Left colon (tissue), 2 donors: ENCODE measurements around the gene NXNL1. TPM values are rescaled to one million over a fixed set of nuclear protein-coding genes. Genes with fewer than 3 reads are reported as not detected.
"Not testable (repeated sequence)": the region's sequence is repeated elsewhere in the genome, so short reads cannot be mapped to it uniquely, and the experiment has no call there.

Source experiments
- ATAC-seq: fragments of 200-7000 bp; cut with Tn5 transposase; one replicate; pipeline ENCODE4 v1.9.1; 2020; ENCODE audit warnings: mild to moderate bottlenecking, moderate library complexity
- DNase-seq, 2 donors: peaks; one replicate each; pipeline ENCODE4 v3.0.0-alpha.2; 2020
- intact Hi-C, 2 donors: fragments of 100-400 bp; cut with DNase I in 1 of 2; cut with micrococcal nuclease in 1 of 2; formaldehyde crosslinking; loops; one replicate each; pipeline versions ENCODE4 v1.11.2 to v1.14.0; 2022; cut with DNase I, micrococcal nuclease
- long read RNA-seq: library from polyadenylated mRNA; unstranded; transcript quantifications from one replicate; pipeline ENCODE4 v2.0.0, GENCODE V29; 2021
- total RNA-seq, 2 donors: library from RNA; stranded (reverse); fragmentation: NEBNext Ultra II Directional; extraction: Animal tissue kit (Norgen Biotek cat#: 25700); gene quantifications; one replicate each; pipeline ENCODE4 v1.2.1, GENCODE V29; 2021
- donor health status: DM: no; HTN: no; CAD: no.
- donor health status: DM: yes; HTN: yes; CAD: no.

NXNL1 gene, protein sequence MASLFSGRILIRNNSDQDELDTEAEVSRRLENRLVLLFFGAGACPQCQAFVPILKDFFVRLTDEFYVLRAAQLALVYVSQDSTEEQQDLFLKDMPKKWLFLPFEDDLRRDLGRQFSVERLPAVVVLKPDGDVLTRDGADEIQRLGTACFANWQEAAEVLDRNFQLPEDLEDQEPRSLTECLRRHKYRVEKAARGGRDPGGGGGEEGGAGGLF
- total RNA-seq: not detected
- long read RNA-seq: 0 reads

DNA sequence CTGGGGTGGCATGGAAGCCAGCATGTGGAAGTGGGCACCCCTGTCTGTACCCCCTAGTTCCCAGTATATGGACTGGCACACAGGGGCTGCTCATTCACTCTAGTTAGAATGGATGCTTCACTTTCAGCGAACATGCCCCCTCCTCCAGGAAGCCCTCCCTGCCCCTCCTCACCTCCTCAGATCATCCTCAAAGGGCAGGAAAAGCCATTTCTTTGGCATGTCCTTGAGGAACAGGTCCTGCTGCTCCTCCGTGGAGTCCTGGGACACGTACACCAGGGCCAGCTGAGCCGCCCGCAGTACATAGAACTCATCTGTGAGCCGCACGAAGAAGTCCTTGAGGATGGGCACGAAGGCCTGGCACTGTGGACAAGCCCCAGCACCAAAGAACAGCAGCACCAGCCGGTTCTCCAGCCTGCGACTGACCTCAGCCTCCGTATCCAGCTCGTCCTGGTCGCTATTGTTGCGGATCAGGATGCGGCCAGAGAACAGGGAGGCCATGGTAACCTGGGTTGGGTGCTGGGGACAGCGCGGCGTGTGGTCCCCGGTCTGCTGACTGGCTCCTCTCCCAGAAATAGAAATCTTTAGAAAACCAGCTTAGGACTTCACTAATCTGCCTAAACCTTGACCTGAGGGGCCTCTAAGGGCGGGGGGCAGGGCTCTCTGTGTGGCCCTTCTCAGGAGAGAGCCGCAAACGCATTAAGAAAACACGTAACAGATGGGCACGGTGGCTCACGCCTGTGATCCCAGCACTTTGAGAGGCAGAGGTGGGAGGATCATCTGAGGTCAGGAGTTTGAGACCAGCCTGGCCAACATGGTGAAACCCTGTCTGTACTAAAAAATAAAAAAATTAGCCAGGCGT, at the start of gene NXNL1:
Gene NXNL1 (minus strand): TSS at position 555 of the 859 bp plus-strand sequence. CDS start 57 bp downstream, at position 498.
- intact Hi-C loops: loop anchor here in 1 of 2 donors (10.0 kb wide), 1 partner anchor 66 kb away; the partner anchor contains the start of gene CCDC194
- no peak for ATAC-seq
- DNase-seq: no peak

DNA sequence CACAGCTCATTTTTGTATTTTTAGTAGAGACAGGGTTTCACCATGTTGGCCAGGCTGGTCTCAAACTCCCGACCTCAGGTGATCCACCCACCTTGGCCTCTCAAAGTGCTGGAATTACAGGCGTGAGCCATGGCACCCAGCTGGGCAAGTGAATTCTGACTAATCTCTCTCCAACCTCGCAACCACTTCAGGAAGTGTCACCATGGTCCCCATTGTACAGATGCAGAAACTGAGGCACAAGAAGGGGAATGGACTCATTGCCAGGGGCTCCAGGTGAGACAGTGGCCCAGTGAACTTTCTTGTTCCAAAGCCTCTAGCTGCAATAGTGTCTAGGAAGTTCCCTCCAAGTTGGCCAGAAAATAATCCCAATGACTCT, 47.8 kb upstream of the NXNL1 start:
- intact Hi-C loops, ATAC-seq, DNase-seq: not testable (repeated sequence)

DNA sequence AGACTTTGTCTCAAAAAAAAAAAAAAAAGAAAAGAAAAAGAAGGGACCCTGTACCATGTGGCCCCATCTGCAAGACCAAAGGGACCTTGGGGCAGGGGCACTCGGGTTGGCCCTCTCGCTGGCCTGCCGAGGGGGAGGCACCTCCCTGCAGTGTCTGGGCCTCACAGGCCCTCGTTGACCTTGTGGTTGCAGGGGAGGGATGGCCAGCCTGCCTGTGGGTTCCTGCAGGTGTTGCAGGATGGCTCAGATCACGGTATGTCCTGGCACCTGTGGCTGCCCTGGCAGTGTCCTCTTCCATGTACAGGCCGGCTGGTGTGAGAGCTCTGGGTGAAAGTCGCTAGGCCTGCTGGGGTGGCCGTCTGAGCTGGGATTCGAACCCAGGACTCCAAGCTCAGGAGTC, 46.0 kb upstream of the NXNL1 start:
- intact Hi-C loops: no loop called here
- ATAC-seq: no peak
- no peak for DNase-seq

DNA sequence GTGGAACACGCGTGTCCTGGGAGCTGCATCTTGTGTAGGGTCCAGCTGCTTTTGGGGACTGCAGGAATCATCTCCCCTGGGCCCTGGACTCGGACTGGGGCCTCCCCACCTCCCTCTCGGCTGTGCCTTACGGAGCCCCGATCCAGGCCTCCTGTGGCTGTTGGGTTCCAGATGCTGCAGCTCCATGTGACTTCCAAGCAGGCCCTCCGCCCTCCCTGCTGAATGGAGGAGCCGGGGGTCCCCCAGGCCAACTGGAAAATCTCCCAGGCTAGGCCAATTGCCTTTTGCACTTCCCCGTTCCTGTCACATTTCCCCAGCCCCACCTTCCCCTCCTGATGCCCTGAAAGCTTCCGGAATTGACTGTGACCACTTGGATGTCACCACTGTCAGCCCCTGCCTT, 44.5 kb upstream of the NXNL1 start:
- no peak for ATAC-seq
- intact Hi-C loops: no loop called here
- no peak for DNase-seq

DNA sequence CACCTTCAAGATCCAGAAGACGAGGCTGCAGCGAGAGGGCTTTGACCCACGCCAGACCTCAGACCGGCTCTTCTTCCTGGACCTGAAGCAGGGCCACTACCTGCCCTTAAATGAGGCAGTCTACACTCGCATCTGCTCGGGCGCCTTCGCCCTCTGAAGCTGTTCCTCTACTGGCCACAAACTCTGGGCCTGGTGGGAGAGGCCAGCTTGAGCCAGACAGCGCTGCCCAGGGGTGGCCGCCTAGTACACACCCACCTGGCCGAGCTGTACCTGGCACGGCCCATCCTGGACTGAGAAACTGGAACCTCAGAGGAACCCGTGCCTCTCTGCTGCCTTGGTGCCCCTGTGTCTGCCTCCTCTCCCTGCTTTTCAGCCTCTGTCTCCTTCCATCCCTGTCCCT, 43.7 kb upstream of the NXNL1 start:
- intact Hi-C loops: no loop called here
- DNase-seq (no peak), ATAC-seq (peak; percentile 6)

DNA sequence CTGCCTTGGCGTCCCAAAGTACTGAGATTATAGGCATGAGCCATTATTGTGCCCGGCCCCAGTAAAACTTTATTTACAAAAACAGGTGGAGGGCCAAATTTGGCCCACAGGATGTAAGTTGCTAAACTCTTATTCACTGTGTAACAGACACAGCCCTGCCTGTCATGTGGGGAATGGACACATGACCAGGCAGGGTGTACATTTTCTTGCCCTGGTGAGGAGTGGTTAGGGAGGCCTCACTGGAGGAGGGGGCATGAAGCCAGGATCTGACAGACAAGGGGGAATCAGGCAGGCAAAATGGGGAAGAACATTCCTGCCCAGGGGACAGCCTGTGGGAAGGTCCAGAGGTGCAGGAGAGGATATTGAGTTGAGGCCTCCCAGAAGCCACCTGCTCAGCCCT, 43.3 kb upstream of the NXNL1 start:
- ATAC-seq (no peak), DNase-seq (no peak)
- intact Hi-C loops: no loop called here

DNA sequence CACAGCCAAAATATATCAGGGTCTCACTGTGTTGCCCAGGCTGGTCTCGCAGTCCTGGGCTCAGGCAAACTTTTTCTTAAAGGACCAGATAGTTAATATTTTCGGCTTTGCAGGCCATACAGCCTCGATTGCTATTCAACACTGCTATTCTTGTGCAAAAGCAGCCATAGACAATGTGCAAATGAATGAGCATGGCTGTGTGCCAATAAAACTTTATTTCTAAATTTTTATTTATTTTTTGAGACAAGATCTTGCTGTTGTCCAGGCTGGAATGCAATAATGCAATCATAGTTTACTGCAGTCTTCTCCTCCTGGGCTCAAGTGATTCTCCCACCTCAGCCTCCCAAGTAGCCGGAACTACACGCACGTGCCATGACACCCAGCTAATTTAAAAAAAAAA, 42.5 kb upstream of the NXNL1 start:
- DNase-seq (no peak), ATAC-seq (no peak)
- intact Hi-C loops: no loop called here

DNA sequence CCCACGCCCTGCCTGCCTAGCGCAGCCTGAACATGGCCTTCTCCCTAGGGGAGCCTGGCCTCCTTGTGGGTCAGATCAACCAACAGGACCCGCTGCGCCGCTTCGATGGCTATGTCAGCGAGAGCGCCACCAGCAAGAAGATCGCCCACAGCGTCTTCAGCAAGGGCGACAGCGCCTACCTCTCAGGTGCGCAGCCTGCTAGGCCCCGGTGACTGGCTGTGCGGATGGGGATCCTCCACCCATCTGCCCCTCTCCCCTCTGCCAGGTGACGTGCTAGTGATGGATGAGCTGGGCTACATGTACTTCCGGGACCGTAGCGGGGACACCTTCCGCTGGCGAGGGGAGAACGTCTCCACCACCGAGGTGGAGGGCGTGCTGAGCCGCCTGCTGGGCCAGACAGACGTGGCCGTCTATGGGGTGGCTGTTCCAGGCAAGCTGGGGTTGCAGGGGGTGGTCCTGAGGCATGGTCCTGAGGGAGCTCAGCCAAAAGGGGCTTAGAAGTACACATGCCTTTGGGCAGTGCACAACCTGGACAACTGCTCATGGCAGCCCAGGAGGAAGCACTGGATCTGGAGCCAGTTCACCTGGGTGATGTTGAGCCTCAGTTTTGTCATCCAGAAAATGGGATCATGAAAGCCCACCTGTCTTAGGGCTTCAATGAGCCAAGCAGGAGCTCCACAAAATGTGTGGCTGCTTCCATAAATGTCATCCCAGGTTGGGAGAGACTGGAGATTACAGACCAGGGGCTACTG, 39.9 kb upstream of the NXNL1 start:
- DNase-seq (no peak), ATAC-seq (no peak)
- intact Hi-C loops: no loop called here

DNA sequence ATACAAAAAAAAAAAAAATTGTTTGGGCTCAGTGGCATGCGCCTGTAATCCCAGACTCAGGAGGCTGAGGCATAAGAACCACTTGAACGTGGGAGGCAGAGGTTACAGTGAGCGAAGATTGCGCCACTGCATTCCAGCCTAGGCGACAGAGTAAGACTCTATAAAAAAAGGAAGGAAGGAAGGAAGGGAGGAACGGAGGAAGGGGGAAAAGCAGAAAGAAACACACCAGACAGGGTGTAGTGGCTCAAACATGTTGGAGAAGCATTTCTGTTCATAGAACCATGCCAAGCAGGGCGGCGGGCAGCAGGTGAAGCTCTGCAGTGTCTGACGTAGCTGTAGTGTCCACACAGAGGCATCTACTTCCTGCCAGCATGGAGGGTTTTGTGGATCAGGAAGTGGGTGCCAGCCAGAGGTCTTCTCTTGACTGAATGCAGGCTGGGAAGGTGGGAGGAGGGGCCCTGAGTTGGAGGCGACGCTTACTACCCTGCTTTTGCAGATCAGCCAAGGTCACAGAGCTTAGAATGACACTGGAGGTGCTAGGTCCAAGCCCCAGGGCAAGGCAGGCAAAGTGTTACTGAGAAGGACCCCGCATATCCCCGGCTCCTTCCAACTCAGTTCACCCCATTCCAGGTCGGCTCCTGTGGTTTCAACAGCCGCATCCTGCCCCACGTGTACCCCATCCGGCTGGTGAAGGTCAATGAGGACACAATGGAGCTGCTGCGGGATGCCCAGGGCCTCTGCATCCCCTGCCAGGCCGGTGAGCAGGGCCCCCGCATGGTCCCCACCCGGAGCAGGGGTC, 39.1 kb upstream of the NXNL1 start:
- DNase-seq (no peak), ATAC-seq (no peak)
- intact Hi-C loops: no loop called here

DNA sequence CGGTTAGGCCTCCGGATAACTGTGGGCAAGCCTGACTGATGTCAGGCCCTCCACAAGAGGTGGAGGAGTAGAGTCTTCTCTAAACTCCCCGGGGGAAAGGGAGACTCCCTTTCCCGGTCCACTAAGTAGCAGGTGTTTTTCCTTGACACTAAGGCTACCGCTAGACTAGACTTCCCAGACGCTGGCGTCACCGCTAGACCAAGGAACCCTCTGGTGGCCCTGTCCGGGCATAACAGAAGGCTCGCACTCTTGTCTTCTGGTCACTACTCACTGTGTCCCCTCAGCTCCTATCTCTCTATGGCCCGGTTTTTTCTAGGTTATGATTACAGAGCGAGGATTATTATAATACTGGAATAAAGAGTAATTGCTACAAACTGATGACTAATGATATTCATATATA, 38.3 kb upstream of the NXNL1 start:
- DNase-seq, intact Hi-C loops, ATAC-seq: not testable (repeated sequence)

DNA sequence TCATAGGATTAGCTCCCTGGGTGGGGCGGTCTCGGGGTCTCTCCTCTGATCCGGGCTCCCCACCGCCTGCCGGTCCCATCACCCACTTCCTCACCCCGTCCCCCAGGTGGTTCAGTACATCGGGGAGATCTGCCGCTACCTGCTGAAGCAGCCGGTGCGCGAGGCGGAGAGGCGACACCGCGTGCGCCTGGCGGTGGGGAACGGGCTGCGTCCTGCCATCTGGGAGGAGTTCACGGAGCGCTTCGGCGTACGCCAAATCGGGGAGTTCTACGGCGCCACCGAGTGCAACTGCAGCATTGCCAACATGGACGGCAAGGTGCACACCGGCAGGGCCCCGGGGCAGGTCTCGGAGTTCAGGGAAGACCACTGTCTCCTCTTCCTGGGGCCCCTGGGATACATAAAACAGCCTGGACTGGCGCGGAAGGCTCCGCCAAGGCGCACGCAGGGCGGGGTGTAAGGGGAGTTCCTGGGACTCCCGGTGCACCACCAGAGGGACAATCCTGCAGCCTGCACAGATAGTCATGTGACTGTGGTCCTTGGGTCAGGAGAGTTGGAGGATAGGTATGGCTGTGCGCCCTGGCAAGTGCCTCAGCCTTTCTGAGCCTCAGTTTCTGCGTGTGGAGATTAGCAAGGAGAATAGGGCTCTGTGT, 36.5 kb upstream of the NXNL1 start:
- intact Hi-C loops: no loop called here
- ATAC-seq (peak; percentile 58), DNase-seq (no peak)

DNA sequence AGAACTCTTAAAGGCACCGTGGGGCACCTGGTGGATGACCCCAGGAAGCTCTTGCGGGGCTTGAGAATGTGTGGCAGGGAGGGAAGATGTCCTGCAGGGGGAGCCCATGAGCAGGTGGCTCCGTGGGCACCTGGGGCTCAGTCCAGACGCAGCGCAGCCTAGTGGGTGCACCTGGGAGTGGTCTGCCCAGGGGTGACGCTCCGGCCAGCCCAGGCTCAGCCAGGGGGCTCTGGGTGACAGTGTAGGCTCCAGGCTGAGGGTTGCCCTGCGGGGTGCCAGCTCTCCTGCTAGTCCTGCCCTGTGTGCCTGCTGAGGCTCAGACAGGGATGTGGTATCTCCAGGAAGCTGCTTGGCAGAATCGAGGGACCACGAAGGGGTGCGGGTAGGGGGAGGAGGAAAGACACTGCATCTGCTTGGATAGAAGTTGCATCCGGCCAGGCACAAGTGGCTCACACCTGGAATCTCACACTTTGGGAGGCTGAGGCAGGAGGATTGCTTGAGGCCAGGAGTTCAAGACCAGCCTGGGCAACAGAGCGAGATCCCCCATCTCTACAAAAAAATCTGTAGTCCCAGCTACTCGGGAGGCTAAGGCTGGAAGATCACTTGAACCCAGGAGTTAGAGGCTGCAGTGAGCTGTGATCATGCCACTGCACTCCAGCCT, 35.7 kb upstream of the NXNL1 start:
- ATAC-seq (peak; percentile 89), DNase-seq (peak; percentile 60 to 88)
- intact Hi-C loops: no loop called here

DNA sequence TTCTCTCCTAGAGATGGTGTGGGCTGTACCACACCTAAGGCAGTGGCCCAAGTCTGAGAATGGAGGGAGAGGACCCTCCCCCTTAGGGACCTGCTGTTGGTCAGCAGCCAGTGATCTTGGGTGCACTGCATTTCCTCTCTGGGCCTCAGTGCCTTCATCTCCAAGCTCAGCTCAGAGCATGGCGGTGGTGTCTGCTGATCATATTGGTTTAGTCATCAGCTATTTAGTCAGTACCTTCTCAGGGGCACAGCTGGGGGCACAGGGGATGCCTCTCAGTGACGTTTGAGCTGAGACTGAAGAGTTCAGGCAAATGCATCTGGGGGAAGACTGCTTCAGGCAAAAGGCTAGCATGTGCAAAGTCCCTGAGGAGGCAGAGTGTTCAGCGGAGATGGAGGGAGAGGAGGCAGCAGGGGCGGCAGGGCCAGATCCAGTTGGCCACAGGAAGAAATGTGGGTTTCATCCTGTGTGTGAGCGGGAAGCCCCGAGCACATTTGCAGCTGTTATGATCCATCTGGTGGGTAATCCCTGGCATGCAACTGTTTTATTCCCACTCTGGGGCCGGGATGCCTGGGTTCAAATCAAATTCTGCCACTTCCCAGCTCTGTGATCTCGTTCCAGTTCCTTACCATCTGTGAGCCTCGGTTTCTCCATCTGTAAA, 35.0 kb upstream of the NXNL1 start:
- ATAC-seq (no peak), DNase-seq (no peak)
- intact Hi-C loops: no loop called here

DNA sequence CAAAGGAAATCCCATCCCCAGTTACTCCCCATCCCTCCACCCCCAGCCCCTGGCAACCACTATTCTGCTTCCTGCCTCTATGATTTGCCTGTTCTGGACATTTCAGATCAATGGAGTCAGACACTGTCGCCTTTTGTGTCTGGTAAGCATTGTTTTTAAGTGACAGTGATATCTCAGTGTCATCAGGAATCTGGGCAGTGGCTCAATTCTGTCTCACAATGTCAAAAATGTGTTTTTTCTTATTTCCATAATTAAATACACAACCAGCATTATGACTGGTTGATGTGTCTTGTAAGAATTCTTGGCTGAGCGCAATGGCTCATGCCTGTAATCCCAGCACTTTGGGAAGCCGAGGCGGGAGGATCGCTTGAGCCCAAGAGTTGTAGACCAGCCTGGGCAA, 30.6 kb upstream of the NXNL1 start:
- no peak for ATAC-seq
- no peak for DNase-seq
- intact Hi-C loops: no loop called here

DNA sequence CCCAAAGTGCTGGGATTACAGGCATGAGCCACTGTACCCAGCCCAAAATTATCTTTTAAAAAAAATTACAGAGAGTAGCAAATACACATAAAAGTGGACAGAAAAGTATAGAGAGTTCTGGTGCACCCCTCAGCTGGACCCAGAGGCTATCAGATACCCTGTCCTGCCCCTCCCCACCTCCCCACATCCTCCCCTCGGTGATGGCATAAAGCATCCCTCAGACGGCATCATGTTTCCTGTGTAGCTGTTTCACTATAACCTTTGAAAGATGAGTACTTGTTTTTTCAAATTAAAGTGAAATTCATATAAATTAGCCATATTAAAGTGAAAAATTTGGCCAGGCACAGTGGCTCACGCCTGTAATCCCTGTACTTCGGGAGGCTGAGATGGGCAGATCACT, 29.7 kb upstream of the NXNL1 start:
- intact Hi-C loops: no loop called here
- no peak for ATAC-seq
- DNase-seq: no peak

DNA sequence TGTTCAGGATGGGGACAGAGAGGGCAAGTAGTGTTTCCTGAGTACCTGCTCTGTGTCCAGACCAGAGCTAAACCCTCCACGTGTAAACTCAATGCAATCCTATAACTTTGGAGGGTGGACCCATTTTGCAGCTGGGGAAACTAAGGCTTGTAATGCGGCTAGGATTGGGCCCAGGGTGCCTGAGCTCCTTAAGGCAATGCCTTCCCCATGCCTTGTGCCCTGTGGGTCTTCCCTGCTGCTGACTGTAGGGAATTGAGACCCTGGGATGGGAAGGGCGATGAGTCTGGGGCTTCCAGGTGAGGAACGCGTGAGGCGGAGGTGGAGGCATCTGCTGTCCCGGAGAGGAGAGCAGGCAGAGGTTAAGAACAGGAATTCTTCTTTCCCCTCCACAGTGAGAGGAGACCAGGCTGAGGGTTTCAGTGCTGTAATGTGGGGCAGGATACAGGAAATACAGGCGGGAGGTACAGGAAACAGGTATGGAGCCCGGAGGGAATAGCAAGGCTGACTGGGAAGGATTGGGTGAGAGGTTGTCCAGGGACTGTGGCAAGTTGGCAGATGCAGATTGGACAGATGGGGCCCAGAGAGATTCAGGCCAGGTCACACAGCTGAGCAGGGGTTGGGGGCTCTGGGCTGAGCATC, 28.8 kb upstream of the NXNL1 start:
- ATAC-seq: no peak
- intact Hi-C loops: no loop called here
- DNase-seq: no peak
